H1 (cell line): ENCODE data around the gene SSBP3. TPM values are rescaled to one million over a fixed set of nuclear protein-coding genes. Genes with fewer than 3 reads are reported as not detected.
A peak's percentile ranks its signal among the peaks of the same experiment; 100 is the strongest.

Experiments
- CTCF ChIA-PET: fragments of 300-600 bp; sonication (Branson Sonifier 250); formaldehyde crosslinking; loops from one replicate; lab custom pipeline; 2021; ENCODE audit not compliant: partially characterized antibody; lab: Charles Lee
- POLR2A ChIA-PET: fragments of 300-600 bp; sonication (Branson Sonifier 250); formaldehyde crosslinking; loops from one replicate; lab custom pipeline; 2021; ENCODE audit warnings: inconsistent platforms; ENCODE audit not compliant: partially characterized antibody; lab: Charles Lee
- DNase-seq, 2 experiments: peaks; one replicate each; pipeline versions ENCODE4 v3.0.0 to v3.0.0-alpha.2; 2010 to 2022; ENCODE audit warnings: low spot score in 2 of 2, low read depth in 1 of 2, mixed read lengths in 1 of 2
- FAIRE-seq: peaks from 2 replicates; lab custom pipeline; 2011; peaks lifted over from hg19 to GRCh38; lab: Jason Lieb, UNC
- H2AFZ ChIP-seq: 2 replicates; pipeline ENCODE4 v1.8.1; 2012; ENCODE audit warnings: low read length, inconsistent platforms
- H2AK5ac ChIP-seq: 2 replicates; pipeline ENCODE4 v1.6.1; 2013; ENCODE audit warnings: low read depth, low read length
- H2BK120ac ChIP-seq: replicated peaks from 2 replicates; pipeline ENCODE3; 2013; ENCODE audit warnings: low read depth, low read length, inconsistent platforms
- H2BK12ac ChIP-seq: 2 replicates; pipeline ENCODE4 v1.6.1; 2013; ENCODE audit warnings: low read depth, low read length
- H2BK15ac ChIP-seq: 2 replicates; pipeline ENCODE4 v1.6.1; 2013; ENCODE audit warnings: low read length
- H2BK20ac ChIP-seq: 2 replicates; pipeline ENCODE4 v1.6.1; 2013; ENCODE audit warnings: low read length
- H2BK5ac ChIP-seq: 2 replicates; pipeline ENCODE4 v1.6.1; 2013; ENCODE audit warnings: low read depth, low read length
- H3K14ac ChIP-seq: 2 replicates; pipeline ENCODE4 v1.6.1; 2013; ENCODE audit warnings: inconsistent platforms; ENCODE audit not compliant: insufficient read length
- H3K18ac ChIP-seq: 2 replicates; pipeline ENCODE4 v1.6.1; 2013; ENCODE audit warnings: low read length; ENCODE audit errors: extremely low read depth
- H3K23ac ChIP-seq: 2 replicates; pipeline ENCODE4 v1.6.1; 2013; ENCODE audit warnings: inconsistent platforms; ENCODE audit not compliant: insufficient read length
- H3K23me2 ChIP-seq: 2 replicates; pipeline ENCODE4 v1.6.1; 2013; ENCODE audit warnings: low read depth, low read length
- H3K27ac ChIP-seq: 2 replicates; pipeline ENCODE4 v1.6.1; 2011; ENCODE audit warnings: low read depth, low read length, inconsistent platforms
- H3K27me3 ChIP-seq, 4 experiments: replicated peaks in 1 of 4; 1 replicate in 1 of 4; 2 replicates in 3 of 4; pipeline versions ENCODE4 v1.6.1 to v1.8.1; 2011 to 2013; ENCODE audit warnings: low read length in 3 of 4, mild to moderate bottlenecking in 3 of 4, inconsistent platforms in 2 of 4, mixed read lengths in 2 of 4, moderate library complexity in 1 of 4; ENCODE audit not compliant: control insufficient read depth in 3 of 4, insufficient read depth in 3 of 4; ENCODE audit errors: extremely low read depth in 1 of 4
- H3K36me3 ChIP-seq, 4 experiments: 2 replicates each; pipeline versions ENCODE4 v1.6.1 to v1.8.1; 2011 to 2013; ENCODE audit warnings: mild to moderate bottlenecking in 4 of 4, low read length in 3 of 4, moderate library complexity in 2 of 4, control low read depth in 1 of 4, inconsistent platforms in 1 of 4; ENCODE audit not compliant: insufficient read depth in 4 of 4, control insufficient read depth in 2 of 4
- H3K4ac ChIP-seq: replicated peaks from 2 replicates; pipeline ENCODE3; 2013; ENCODE audit warnings: low read length, low read depth, mixed read lengths, inconsistent platforms; ENCODE audit not compliant: insufficient read length
- H3K4me1 ChIP-seq, 4 experiments: replicated peaks in 1 of 4; 1 replicate in 1 of 4; 2 replicates in 3 of 4; pipeline versions ENCODE4 v1.6.1 to v1.8.1; 2011 to 2013; ENCODE audit warnings: low read length in 3 of 4, inconsistent platforms in 2 of 4, mixed read lengths in 1 of 4; ENCODE audit not compliant: insufficient read depth in 4 of 4, control insufficient read depth in 3 of 4
- H3K4me2 ChIP-seq, 2 experiments: 2 replicates each; pipeline versions ENCODE4 v1.6.1 to v1.8.1; 2011 to 2013; ENCODE audit warnings: low read depth in 2 of 2, low read length in 2 of 2, control low read depth in 1 of 2, inconsistent platforms in 1 of 2, mild to moderate bottlenecking in 1 of 2; ENCODE audit not compliant: insufficient read depth in 1 of 2
- H3K4me3 ChIP-seq, 4 experiments: fragments of 200-600, 300-600 bp in 1 of 4; sonication (generic), shearing (Covaris generic), sonication (Bioruptor Twin) in 1 of 4; 2 replicates each; pipeline versions ENCODE4 v1.5.1 to v1.8.1; 2011 to 2016; ENCODE audit warnings: low read length in 4 of 4, low read depth in 3 of 4, control low read depth in 2 of 4, inconsistent platforms in 2 of 4, mild to moderate bottlenecking in 2 of 4, mixed read lengths in 1 of 4, moderate library complexity in 1 of 4; ENCODE audit not compliant: insufficient read depth in 2 of 4; ENCODE audit errors: extremely low read depth in 1 of 4
- H3K56ac ChIP-seq: replicated peaks from 2 replicates; pipeline ENCODE3; 2013; ENCODE audit warnings: low read depth, mild to moderate bottlenecking, mixed read lengths, low read length, inconsistent platforms; ENCODE audit not compliant: insufficient read length
- H3K79me1 ChIP-seq: 2 replicates; pipeline ENCODE4 v1.6.1; 2013; ENCODE audit warnings: low read depth, low read length, control low read depth
- H3K79me2 ChIP-seq, 2 experiments: 2 replicates each; pipeline versions ENCODE4 v1.6.1 to v1.8.1; 2012 to 2013; ENCODE audit warnings: low read length in 2 of 2, mild to moderate bottlenecking in 2 of 2, inconsistent platforms in 1 of 2; ENCODE audit not compliant: insufficient read depth in 2 of 2, control insufficient read depth in 1 of 2
- H3K9ac ChIP-seq, 4 experiments: replicated peaks in 1 of 4; 1 replicate in 1 of 4; 2 replicates in 3 of 4; pipeline versions ENCODE4 v1.6.1 to v1.8.1; 2011 to 2013; ENCODE audit warnings: low read depth in 3 of 4, low read length in 3 of 4, control low read depth in 2 of 4, mild to moderate bottlenecking in 2 of 4, moderate library complexity in 2 of 4, inconsistent platforms in 1 of 4; ENCODE audit errors: extremely low read depth in 1 of 4
- H3K9me3 ChIP-seq, 2 experiments: 2 replicates each; pipeline versions ENCODE4 v1.6.1 to v1.8.1; 2012 to 2013; ENCODE audit warnings: mild to moderate bottlenecking in 2 of 2, moderate library complexity in 2 of 2, control low read depth in 1 of 2, inconsistent platforms in 1 of 2, low read depth in 1 of 2, low read length in 1 of 2, mixed read lengths in 1 of 2; ENCODE audit not compliant: insufficient read depth in 2 of 2
- H4K20me1 ChIP-seq, 2 experiments: replicated peaks in 1 of 2; 2 replicates each; pipeline versions ENCODE3 to v1.8.1; 2011 to 2013; ENCODE audit warnings: inconsistent platforms in 2 of 2, low read length in 2 of 2, mild to moderate bottlenecking in 1 of 2; ENCODE audit not compliant: insufficient read depth in 2 of 2, control insufficient read depth in 1 of 2
- H4K5ac ChIP-seq: 2 replicates; pipeline ENCODE4 v1.6.1; 2013; ENCODE audit warnings: low read length, low read depth, mixed read lengths, inconsistent platforms; ENCODE audit not compliant: insufficient read length
- H4K8ac ChIP-seq: 2 replicates; pipeline ENCODE4 v1.8.0; 2013; ENCODE audit warnings: mild to moderate bottlenecking, moderate library complexity, low read length, inconsistent platforms; ENCODE audit not compliant: insufficient read depth; ENCODE audit errors: extremely low read depth
- H4K91ac ChIP-seq: replicated peaks from 2 replicates; pipeline ENCODE3; 2013; ENCODE audit warnings: low read length, mixed read lengths, inconsistent platforms; ENCODE audit not compliant: insufficient read length
- ASH2L ChIP-seq: fragments of 200-600, 300-600 bp; sonication (generic); IDR thresholded peaks from one replicate; pipeline ENCODE4 v1.7.1; 2017; ENCODE audit warnings: low read length
- ATF2 ChIP-seq: IDR thresholded peaks from 2 replicates; pipeline ENCODE4 v1.6.1; 2012; ENCODE audit warnings: low read length, inconsistent platforms
- CREB1 ChIP-seq: IDR thresholded peaks from 2 replicates; pipeline ENCODE4 v1.6.1; 2012; ENCODE audit warnings: inconsistent platforms
- EZH2 ChIP-seq: fragments of 200-600 bp; sonication (generic); IDR thresholded peaks from 2 replicates; pipeline ENCODE4 v1.7.1; 2012; ENCODE audit warnings: low read depth, mild to moderate bottlenecking, moderate library complexity, low read length, inconsistent platforms; ENCODE audit not compliant: severe bottlenecking
- GTF2F1 ChIP-seq: IDR thresholded peaks from 2 replicates; pipeline ENCODE4 v1.6.1; 2012; ENCODE audit warnings: low read depth, low read length, improper control_type of control experiment, borderline replicate concordance
- KDM5A ChIP-seq: fragments of 200-600 bp; IDR thresholded peaks from 2 replicates; pipeline ENCODE4 v1.7.1; 2012; ENCODE audit warnings: mild to moderate bottlenecking, low read length, inconsistent platforms, mixed read lengths
- POLR2A ChIP-seq, 2 experiments: IDR thresholded peaks; 1 replicate in 1 of 2; 2 replicates in 1 of 2; pipeline ENCODE4 v1.6.1; 2011; ENCODE audit warnings: low read depth in 2 of 2, low read length in 2 of 2, mild to moderate bottlenecking in 2 of 2; ENCODE audit errors: control extremely low read depth in 1 of 2
- POLR2AphosphoS5 ChIP-seq: IDR thresholded peaks from 2 replicates; pipeline ENCODE4 v1.6.1; 2011; ENCODE audit warnings: low read depth, low read length
- RAD21 ChIP-seq, 2 experiments: IDR thresholded peaks in 1 of 2; conservative IDR thresholded peaks in 1 of 2; 2 replicates each; pipeline ENCODE4 v1.6.1; 2011; ENCODE audit warnings: low read depth in 2 of 2, low read length in 2 of 2, improper control_type of control experiment in 1 of 2, inconsistent platforms in 1 of 2, mild to moderate bottlenecking in 1 of 2, moderate library complexity in 1 of 2
- RBBP5 ChIP-seq: IDR thresholded peaks from 2 replicates; pipeline ENCODE4 v1.7.1; 2012; ENCODE audit warnings: low read depth, mild to moderate bottlenecking, inconsistent platforms, low read length, moderate library complexity, borderline replicate concordance
- RFX5 ChIP-seq: IDR thresholded peaks from 2 replicates; pipeline ENCODE4 v1.6.1; 2011; ENCODE audit warnings: low read depth, low read length, improper control_type of control experiment, borderline replicate concordance
- TBP ChIP-seq: IDR thresholded peaks from 2 replicates; pipeline ENCODE4 v1.6.1; 2011; ENCODE audit warnings: low read depth, low read length, improper control_type of control experiment
- TEAD4 ChIP-seq: IDR thresholded peaks from 2 replicates; pipeline ENCODE4 v1.6.1; 2012; ENCODE audit warnings: low read depth, low read length, inconsistent platforms, mixed read lengths
- WGBS, 2 experiments: shearing (Covaris generic) in 1 of 2; methylation state at CpG; one replicate each; pipeline versions ENCODE4 v1.1.6 to v1.1.7; 2013 to 2015; ENCODE audit warnings: low lambda C conversion rate in 2 of 2, mixed read lengths in 2 of 2, inconsistent platforms in 1 of 2, low coverage in 1 of 2, missing lambda C conversion rate in 1 of 2; ENCODE audit not compliant: insufficient replicate concordance in 2 of 2, insufficient coverage in 1 of 2, insufficient read length in 1 of 2; ENCODE audit errors: extremely low coverage in 1 of 2, missing lambda C conversion rate in 1 of 2; 5-methylcytosine and 5-hydroxymethylcytosine counted together
- polyA plus RNA-seq, 7 experiments: library from polyadenylated mRNA; depleted of rRNA in 3 of 7; stranded (reverse) in 5 of 7; unstranded in 2 of 7; fragments of >200 nt in 5 of 7; fragments of 200-250 nt in 2 of 7; gene quantifications; 1 replicate in 5 of 7; 2 replicates in 1 of 7; 4 replicates in 1 of 7; pipeline versions ENCODE4 v1.2.1 to v1.2.3, GENCODE V29; 2011 to 2013; ENCODE audit warnings: missing spikeins in 2 of 7, mixed read lengths in 2 of 7
- total RNA-seq: library from RNA; stranded (reverse); fragmentation: NEBNext Ultra II Directional; extraction: Animal tissue kit (Norgen Biotek cat#: 25700); gene quantifications from 2 replicates; pipeline ENCODE4 v1.2.1, GENCODE V29; 2021

The SSBP3 gene
- total and polyA plus RNA-seq, 2 of the 8 experiments (the other 6 are each of a cell fraction or from before 2014, with no cell fraction given), result 99.7 to 133 TPM

DNA sequence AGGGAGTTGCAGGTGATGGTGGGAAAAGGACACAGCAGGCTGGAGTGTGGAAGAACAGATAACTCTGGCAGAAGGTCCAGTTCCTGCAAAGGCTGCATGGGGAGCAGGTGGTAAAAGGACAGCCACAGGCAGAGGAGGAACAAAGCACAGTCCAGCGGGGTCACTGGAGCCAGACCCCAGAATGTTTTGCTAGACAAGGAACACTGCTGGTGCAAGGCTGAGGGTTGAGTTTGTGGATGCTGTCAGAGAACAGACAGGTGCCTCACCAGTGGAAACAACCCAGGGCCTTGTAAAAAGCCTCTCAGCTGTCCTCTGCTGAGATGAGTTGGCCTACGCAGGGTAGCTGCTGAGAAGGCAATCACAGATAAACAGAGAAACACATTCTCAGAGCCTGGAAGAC is 101.7 kb downstream of the SSBP3 start:
- Histone ChIP-seq H3K4ac (no peak overlapping the region), H3K4me1 (peaks cover 11 to 30% (median 20%) of the 10 kb centered on the region in 4 experiments), H3K4me2 (no peak overlapping the region), H3K4me3 (no peak overlapping the region), H2BK120ac (no peak overlapping the region), H3K79me2 (peaks cover 28 to 97% of the 10 kb centered on the region in 2 experiments), H3K36me3 (no peaks in the 10 kb centered on the region), H2BK12ac (peak overlapping the region; percentile 60; the same call in 1 of the 2 replicates), H2BK15ac (no peak overlapping the region), H3K9me3 (no peaks in the 10 kb centered on the region), H3K9ac (no peak overlapping the region), H3K18ac (no peak overlapping the region), H2AK5ac (peak overlapping the region; percentile 65; the same call in 1 of the 2 replicates), H3K14ac (no peak overlapping the region), H2AFZ (no peak overlapping the region), H4K20me1 (peaks cover 20 to 37% of the 10 kb centered on the region in 2 experiments), H4K8ac (no peak overlapping the region), H2BK5ac (no peak overlapping the region; the same call in 1 of the 2 replicates), H4K91ac (no peak overlapping the region), H3K23me2 (no peaks in the 10 kb centered on the region), H2BK20ac (no peak overlapping the region), H3K27me3 (no peaks in the 10 kb centered on the region), H3K56ac (no peak overlapping the region), H4K5ac (no peak overlapping the region), H3K79me1 (peaks cover 56% of the 10 kb centered on the region), H3K23ac (no peak overlapping the region), H3K27ac (no peak overlapping the region)
- no peak for FAIRE-seq
- ChIA-PET POLR2A (interaction anchor here (1.1 to 1.6 kb wide), 3 partner anchors 10 to 14 kb away, joined by 4 to 6 read pairs (median 4); no protein-coding TSS in a partner anchor), CTCF (interaction anchor here (0.8 to 2.9 kb wide), 10 partner anchors 9 to 207 kb away, joined by 3 to 14 read pairs (median 4); no protein-coding TSS in a partner anchor)
- DNase-seq, result no peak
- 93% methylated on average over 2 of the region's 2 CpGs; no CpG with 5 or more reads in 1 of the 2 experiments for WGBS, 2 experiments
- TF ChIP-seq POLR2A (IDR thresholded peaks at IDR 0.05; ENCODE audit: control extremely low read depth in 1 of 2, low read depth in 2 of 2, low read length in 2 of 2) (no peak), RAD21 (IDR thresholded peaks at IDR 0.05 in 1 of 2, conservative IDR thresholded peaks at IDR 0.05 in 1 of 2; ENCODE audit: low read depth in 2 of 2, low read length in 2 of 2) (no peak), EZH2 (no peak), ATF2 (no peak), KDM5A (no peak), ASH2L (no peak), TEAD4 (no peak), POLR2AphosphoS5 (no peak), TBP (no peak), RFX5 (no peak), CREB1 (no peak), RBBP5 (no peak), GTF2F1 (no peak)
